Measurements from ENCODE around the gene ABTB2.

GRCh38 chr11:34308049-34308912 lies 49.5 kb downstream of the ABTB2 start:
- no peak for TF ChIP-seq CTCF (IDR thresholded peaks at IDR 0.05)
- no peak for TF ChIP-seq POLR2AphosphoS2 (conservative IDR thresholded peaks at IDR 0.05; ENCODE audit: low read length)
- no peak for TF ChIP-seq PBX3 (IDR thresholded peaks at IDR 0.05)
- TF ChIP-seq EP300 (IDR thresholded peaks at IDR 0.05): no peak
- no peak for TF ChIP-seq JUNB (IDR thresholded peaks at IDR 0.05)
- no peak for TF ChIP-seq CEBPB (IDR thresholded peaks at IDR 0.05)
- no peak for TF ChIP-seq MAZ (IDR thresholded peaks at IDR 0.05; ENCODE audit: borderline replicate concordance, low read depth, low read length)

Data from A549 (cell line).